ENCODE data around the gene FCHO2.
"Not testable (repeated sequence)": the region's sequence is repeated elsewhere in the genome, so short reads cannot be mapped to it uniquely, and the experiment has no call there.

FCHO2 gene

GRCh38 chr5:72999916-73000315 is 44.1 kb downstream of the FCHO2 start:
- no peak overlapping the region for H3K27ac ChIP-seq
- TF ChIP-seq CTCF (conservative IDR thresholded peaks at IDR 0.05) = no peak

- TF ChIP-seq CTCF (conservative IDR thresholded peaks at IDR 0.05) = no peak
- no peak overlapping the region for H3K27ac ChIP-seq
Observed at GRCh38 chr5:73005886-73006285, 50.0 kb downstream of the FCHO2 start.

- H3K27ac ChIP-seq = no peak overlapping the region
- TF ChIP-seq CTCF (conservative IDR thresholded peaks at IDR 0.05) = no peak
Observed at GRCh38 chr5:73007051-73007450, 51.2 kb downstream of the FCHO2 start.

- no peak overlapping the region for H3K27ac ChIP-seq
- TF ChIP-seq CTCF (conservative IDR thresholded peaks at IDR 0.05) = no peak
Observed at GRCh38 chr5:73008831-73009230, 53.0 kb downstream of the FCHO2 start.

GRCh38 chr5:73011612-73012011 is 55.8 kb downstream of the FCHO2 start:
- not testable (repeated sequence) for H3K27ac ChIP-seq

- TF ChIP-seq CTCF (conservative IDR thresholded peaks at IDR 0.05) = no peak
- H3K27ac ChIP-seq = no peak overlapping the region
Observed at GRCh38 chr5:73018892-73019291, 63.1 kb downstream of the FCHO2 start.

GRCh38 chr5:73019766-73020165 is 63.9 kb downstream of the FCHO2 start:
- TF ChIP-seq CTCF (conservative IDR thresholded peaks at IDR 0.05) = no peak
- no peak overlapping the region for H3K27ac ChIP-seq

GRCh38 chr5:73022471-73023169 is 66.8 kb downstream of the FCHO2 start:
- H3K27ac ChIP-seq = no peak overlapping the region

GRCh38 chr5:73024946-73025544 is 69.2 kb downstream of the FCHO2 start:
- H3K27ac ChIP-seq = not testable (repeated sequence)

More at GRCh38 chr5:73022471-73023169, 66.8 kb downstream of the FCHO2 start:
- TF ChIP-seq CTCF (conservative IDR thresholded peaks at IDR 0.05) = no peak
